CD4-positive, alpha-beta T cell (primary cell): ENCODE data around the gene SH3D19. TPM values are rescaled to one million over a fixed set of nuclear protein-coding genes. Genes with fewer than 3 reads are reported as not detected.

Experiments
- ATAC-seq: fragments of 200-7000 bp; cut with Tn5 transposase; one replicate; pipeline ENCODE4 v1.10.0; 2022; ENCODE audit warnings: mild to moderate bottlenecking; ENCODE audit not compliant: poor library complexity
- CTCF ChIA-PET: fragments of 350-600 bp; sonication (Branson Sonifier 250); formaldehyde crosslinking; loops from one replicate; lab custom pipeline; 2021; ENCODE audit warnings: antibody characterized with exemption, inconsistent platforms; lab: Charles Lee
- POLR2A ChIA-PET: fragments of 350-600 bp; sonication (Branson Sonifier 250); formaldehyde crosslinking; loops from one replicate; lab custom pipeline; 2021; ENCODE audit warnings: antibody characterized with exemption, inconsistent platforms; lab: Charles Lee
- DNase-seq, 14 experiments: peaks; one replicate each; pipeline ENCODE4 v3.0.0-alpha.2; 2013 to 2020; ENCODE audit warnings: mixed read lengths in 2 of 14
- H3K27ac ChIP-seq, 2 donors: one replicate each; pipeline versions ENCODE4 v1.5.1 to v1.7.0; 2013; ENCODE audit warnings: low read length in 2 of 2, low read depth in 1 of 2, mild to moderate bottlenecking in 1 of 2
- H3K27me3 ChIP-seq, 2 experiments: 1 replicate in 1 of 2; 2 replicates in 1 of 2; pipeline versions ENCODE4 v1.6.1 to v1.7.0; 2013; ENCODE audit warnings: low read length in 2 of 2, control low read depth in 1 of 2, mild to moderate bottlenecking in 1 of 2, moderate library complexity in 1 of 2; ENCODE audit not compliant: insufficient read depth in 2 of 2, control insufficient read depth in 1 of 2
- H3K36me3 ChIP-seq: one replicate; pipeline ENCODE4 v1.6.1; 2013; ENCODE audit warnings: low read length, control low read depth; ENCODE audit not compliant: insufficient read depth
- H3K4me1 ChIP-seq: one replicate; pipeline ENCODE4 v1.6.1; 2013; ENCODE audit warnings: low read length, control low read depth; ENCODE audit not compliant: insufficient read depth
- H3K4me3 ChIP-seq: one replicate; pipeline ENCODE4 v1.5.1; 2013; ENCODE audit warnings: mild to moderate bottlenecking, low read length, moderate library complexity
- H3K9me3 ChIP-seq, 2 experiments: 1 replicate in 1 of 2; 2 replicates in 1 of 2; pipeline versions ENCODE4 v1.6.1 to v1.7.0; 2013; ENCODE audit warnings: low read length in 2 of 2, mild to moderate bottlenecking in 2 of 2, control low read depth in 1 of 2, moderate library complexity in 1 of 2; ENCODE audit not compliant: control insufficient read depth in 1 of 2, insufficient read depth in 1 of 2
- H3K27ac Mint-ChIP-seq: one replicate; pipeline ENCODE4 v1.8.0; 2020; ENCODE audit warnings: mixed read lengths
- H3K27me3 Mint-ChIP-seq: one replicate; pipeline ENCODE4 v1.8.0; 2021; ENCODE audit warnings: mixed read lengths
- H3K36me3 Mint-ChIP-seq: one replicate; pipeline ENCODE4 v1.8.0; 2021; ENCODE audit warnings: low read depth, mixed read lengths
- H3K4me1 Mint-ChIP-seq: one replicate; pipeline ENCODE4 v1.8.0; 2021; ENCODE audit warnings: low read depth, mixed read lengths
- H3K4me3 Mint-ChIP-seq: one replicate; pipeline ENCODE4 v1.8.0; 2020; ENCODE audit warnings: mild to moderate bottlenecking, mixed read lengths
- H3K9me3 Mint-ChIP-seq: one replicate; pipeline ENCODE4 v1.8.0; 2020; ENCODE audit warnings: mixed read lengths
- intact Hi-C, 2 experiments: fragments of 100-400 bp; cut with DNase I in 1 of 2; cut with micrococcal nuclease in 1 of 2; formaldehyde crosslinking; loops; one replicate each; pipeline versions ENCODE4 v1.15.1 to v1.9.0; 2023 to 2025; cut with DNase I, micrococcal nuclease
- total RNA-seq, 174 experiments: library from RNA in 2 of 174; stranded (reverse) in 2 of 174; gene quantifications; one replicate each; pipeline ENCODE4 v1.2.3 and lab custom pipeline; 2021 to 2026
- TF ChIP-seq, protein P1 (sequence below): fragments of 200-600 bp; IDR thresholded peaks from one replicate; pipeline ENCODE4 v1.8.0; 2022; ENCODE audit warnings: antibody characterized with exemption, mild to moderate bottlenecking

SH3D19 gene
- total RNA-seq, 2 experiments from 2014 or later = 0.27 TPM; not detected in 1

DNA sequence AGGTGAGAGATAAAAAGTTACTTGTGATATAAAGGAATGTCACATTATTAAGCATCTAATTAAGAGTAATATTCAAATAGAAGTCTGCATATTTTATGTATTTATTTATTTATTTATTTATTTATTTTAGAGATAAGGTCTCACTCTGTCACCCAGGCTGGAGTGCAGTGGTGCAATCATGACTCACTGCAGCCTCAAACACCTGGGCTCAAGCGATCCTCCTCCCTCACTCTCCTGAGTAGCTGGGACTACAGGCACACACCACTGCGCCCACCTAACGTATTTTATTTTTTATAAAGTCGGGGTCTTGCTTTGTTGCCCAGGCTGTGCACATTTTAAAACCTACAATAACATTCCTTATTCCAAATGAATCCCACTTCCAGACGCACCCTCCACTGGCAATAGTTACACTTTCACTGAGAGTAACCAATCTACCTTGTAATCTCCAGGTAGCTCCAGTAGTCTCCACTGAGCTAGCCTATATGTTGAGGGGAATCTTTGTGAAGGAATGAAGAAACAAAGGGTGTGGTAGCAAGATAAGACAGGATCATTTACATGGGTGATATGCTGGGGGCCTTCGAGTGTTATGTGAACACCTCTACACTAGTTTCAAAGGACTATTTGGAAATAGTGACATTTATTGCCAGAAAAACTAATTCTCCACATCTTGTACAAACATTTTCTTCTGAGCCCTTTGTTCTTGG, 11.9 kb downstream of the SH3D19 start:
- ATAC-seq = no peak
- ChIA-PET CTCF (no interaction called here), POLR2A (no interaction called here)
- intact Hi-C loops = no loop called here
- H3K4me3 Mint-ChIP-seq = no peak overlapping the region
- Histone ChIP-seq H3K27ac (no peak overlapping the region), H3K36me3 (no peaks in the 10 kb centered on the region), H3K4me3 (no peak overlapping the region), H3K27me3 (no peaks in the 10 kb centered on the region), H3K4me1 (no peaks in the 10 kb centered on the region), H3K9me3 (no peaks in the 10 kb centered on the region)
- peaks cover 13% of the 10 kb centered on the region for H3K27me3 Mint-ChIP-seq
- no peak overlapping the region for H3K27ac Mint-ChIP-seq
- no peaks in the 10 kb centered on the region for H3K9me3 Mint-ChIP-seq
- no peaks in the 10 kb centered on the region for H3K36me3 Mint-ChIP-seq
- TF ChIP-seq, protein P1, sequence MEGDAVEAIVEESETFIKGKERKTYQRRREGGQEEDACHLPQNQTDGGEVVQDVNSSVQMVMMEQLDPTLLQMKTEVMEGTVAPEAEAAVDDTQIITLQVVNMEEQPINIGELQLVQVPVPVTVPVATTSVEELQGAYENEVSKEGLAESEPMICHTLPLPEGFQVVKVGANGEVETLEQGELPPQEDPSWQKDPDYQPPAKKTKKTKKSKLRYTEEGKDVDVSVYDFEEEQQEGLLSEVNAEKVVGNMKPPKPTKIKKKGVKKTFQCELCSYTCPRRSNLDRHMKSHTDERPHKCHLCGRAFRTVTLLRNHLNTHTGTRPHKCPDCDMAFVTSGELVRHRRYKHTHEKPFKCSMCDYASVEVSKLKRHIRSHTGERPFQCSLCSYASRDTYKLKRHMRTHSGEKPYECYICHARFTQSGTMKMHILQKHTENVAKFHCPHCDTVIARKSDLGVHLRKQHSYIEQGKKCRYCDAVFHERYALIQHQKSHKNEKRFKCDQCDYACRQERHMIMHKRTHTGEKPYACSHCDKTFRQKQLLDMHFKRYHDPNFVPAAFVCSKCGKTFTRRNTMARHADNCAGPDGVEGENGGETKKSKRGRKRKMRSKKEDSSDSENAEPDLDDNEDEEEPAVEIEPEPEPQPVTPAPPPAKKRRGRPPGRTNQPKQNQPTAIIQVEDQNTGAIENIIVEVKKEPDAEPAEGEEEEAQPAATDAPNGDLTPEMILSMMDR = no peak
- H3K4me1 Mint-ChIP-seq = no peaks in the 10 kb centered on the region
- DNase-seq = no peak

DNA sequence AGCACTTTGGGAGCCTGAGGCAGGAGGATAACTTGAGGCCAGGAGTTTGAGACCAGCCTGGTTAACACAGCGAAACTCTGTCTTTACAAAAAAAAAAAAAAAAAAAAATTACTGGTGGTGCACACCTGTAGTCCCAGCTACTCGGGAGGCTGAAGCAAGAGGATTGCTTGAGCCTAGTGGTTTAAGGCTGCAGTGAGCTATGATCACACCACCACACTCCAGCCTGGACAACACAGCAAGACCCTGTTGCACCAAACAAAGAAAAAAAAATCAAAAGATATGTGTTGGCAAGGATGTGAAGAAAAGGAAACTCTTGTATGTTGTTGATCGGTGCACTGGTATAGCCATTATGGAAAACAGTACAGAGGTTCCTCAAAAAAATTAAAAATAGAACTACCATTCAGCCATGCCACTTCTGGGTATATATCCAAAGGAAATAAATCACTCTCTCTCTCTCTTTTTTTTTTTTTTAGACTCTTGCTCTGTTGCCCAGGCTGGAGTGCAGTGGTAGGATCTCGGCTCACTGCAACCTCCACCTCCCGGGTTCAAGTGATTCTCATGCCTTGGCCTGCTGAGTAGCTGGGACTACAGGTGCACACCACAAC, 15.2 kb downstream of the SH3D19 start:
- TF ChIP-seq, protein P1 = no peak
- H3K27me3 ChIP-seq = no peaks in the 10 kb centered on the region
- Mint-ChIP-seq H3K27me3 (no peaks in the 10 kb centered on the region), H3K4me1 (no peaks in the 10 kb centered on the region), H3K27ac (no peak overlapping the region), H3K36me3 (no peaks in the 10 kb centered on the region), H3K9me3 (no peaks in the 10 kb centered on the region), H3K4me3 (no peak overlapping the region)
- intact Hi-C loops = no loop called here
- no peak overlapping the region for H3K4me3 ChIP-seq
- H3K4me1 ChIP-seq = no peaks in the 10 kb centered on the region
- no peak overlapping the region for H3K27ac ChIP-seq
- DNase-seq (no peak), ATAC-seq (no peak)
- POLR2A ChIA-PET = no interaction called here
- CTCF ChIA-PET = no interaction called here
- peaks cover 0 to 4% of the 10 kb centered on the region in 2 experiments for H3K9me3 ChIP-seq
- no peaks in the 10 kb centered on the region for H3K36me3 ChIP-seq

- Histone ChIP-seq H3K4me1 (no peaks in the 10 kb centered on the region), H3K27ac (no peak overlapping the region), H3K9me3 (peaks cover 0 to 4% of the 10 kb centered on the region in 2 experiments), H3K36me3 (no peaks in the 10 kb centered on the region), H3K27me3 (no peaks in the 10 kb centered on the region), H3K4me3 (no peak overlapping the region)
- TF ChIP-seq, protein P1 = no peak
- Mint-ChIP-seq H3K27me3 (peaks cover 18% of the 10 kb centered on the region), H3K36me3 (no peaks in the 10 kb centered on the region), H3K4me3 (no peak overlapping the region), H3K9me3 (no peaks in the 10 kb centered on the region), H3K27ac (no peak overlapping the region), H3K4me1 (no peaks in the 10 kb centered on the region)
- POLR2A ChIA-PET = no interaction called here
- ATAC-seq = no peak
- CTCF ChIA-PET = no interaction called here
- intact Hi-C loops = no loop called here
- DNase-seq = no peak
These were observed 20.6 kb downstream of the SH3D19 start for GRCh38 chr4:151304755-151305154.
